Neural progenitor cell (in vitro differentiated cells): ENCODE measurements around the gene MYRIP. TPM values are rescaled to one million over a fixed set of nuclear protein-coding genes. Genes with fewer than 3 reads are reported as not detected.
"Not testable (repeated sequence)": the region's sequence is repeated elsewhere in the genome, so short reads cannot be mapped to it uniquely, and the experiment has no call there.

ENCODE experiments used
- DNase-seq: peaks from one replicate; pipeline ENCODE4 v3.0.0-alpha.2; 2016; ENCODE audit warnings: low spot score
- H2AFZ ChIP-seq: fragments of 200-600 bp; sonication (generic); replicated peaks from 2 replicates; pipeline ENCODE4 v1.6.1; 2016; ENCODE audit warnings: antibody characterized with exemption
- H3F3A ChIP-seq: fragments of 200-600 bp; sonication (generic); 2 replicates; pipeline ENCODE4 v1.6.1; 2016; ENCODE audit warnings: antibody characterized with exemption, low read depth
- H3K27ac ChIP-seq: fragments of 200-600 bp; sonication (generic); 2 replicates; pipeline ENCODE4 v1.5.1; 2016; ENCODE audit warnings: mild to moderate bottlenecking
- H3K27me3 ChIP-seq: fragments of 200-600 bp; sonication (generic); 2 replicates; pipeline ENCODE4 v1.6.1; 2016; ENCODE audit warnings: mild to moderate bottlenecking, moderate library complexity
- H3K36me3 ChIP-seq: fragments of 200-600 bp; sonication (generic); 2 replicates; pipeline ENCODE4 v1.5.1; 2016
- H3K4me1 ChIP-seq: fragments of 200-600 bp; sonication (generic); 2 replicates; pipeline ENCODE4 v1.6.1; 2016; ENCODE audit warnings: mixed run types
- H3K4me2 ChIP-seq: fragments of 200-600 bp; sonication (generic); 2 replicates; pipeline ENCODE4 v1.6.1; 2016
- H3K4me3 ChIP-seq: fragments of 200-600 bp; sonication (generic); 2 replicates; pipeline ENCODE4 v1.5.1; 2016
- H3K79me2 ChIP-seq: fragments of 200-600 bp; sonication (generic); 2 replicates; pipeline ENCODE4 v1.6.1; 2016; ENCODE audit warnings: low read depth
- H3K9ac ChIP-seq: fragments of 200-600 bp; sonication (generic); 2 replicates; pipeline ENCODE4 v1.6.1; 2016
- H3K9me3 ChIP-seq: fragments of 200-600 bp; sonication (generic); 2 replicates; pipeline ENCODE4 v1.5.1; 2016; ENCODE audit warnings: low read depth
- H4K20me1 ChIP-seq: fragments of 200-600 bp; sonication (generic); 2 replicates; pipeline ENCODE4 v1.6.1; 2016; ENCODE audit warnings: low read depth
- H3K27ac Mint-ChIP-seq: 3 replicates; pipeline ENCODE4 v1.8.0; 2021; ENCODE audit warnings: mixed read lengths
- H3K27me3 Mint-ChIP-seq: 2 replicates; pipeline ENCODE4 v1.8.0; 2022; ENCODE audit warnings: low read depth, mild to moderate bottlenecking, inconsistent platforms, moderate library complexity, mixed read lengths; ENCODE audit not compliant: insufficient read depth
- H3K36me3 Mint-ChIP-seq: 3 replicates; pipeline ENCODE4 v1.8.0; 2021; ENCODE audit warnings: mixed read lengths
- H3K4me1 Mint-ChIP-seq: 3 replicates; pipeline ENCODE4 v1.8.0; 2021; ENCODE audit warnings: mixed read lengths
- H3K4me3 Mint-ChIP-seq: 3 replicates; pipeline ENCODE4 v1.8.0; 2021; ENCODE audit warnings: mild to moderate bottlenecking, moderate library complexity, mixed read lengths
- H3K9me3 Mint-ChIP-seq: 3 replicates; pipeline ENCODE4 v1.8.0; 2020; ENCODE audit warnings: mixed read lengths
- EZH2 ChIP-seq: fragments of 200-600 bp; sonication (generic); IDR thresholded peaks from 2 replicates; pipeline ENCODE4 v1.6.1; 2017; ENCODE audit warnings: antibody characterized with exemption, mild to moderate bottlenecking, moderate library complexity
- EZH2phosphoT487 ChIP-seq: fragments of 200-600 bp; sonication (generic); IDR thresholded peaks from 2 replicates; pipeline ENCODE4 v1.6.1; 2017; ENCODE audit warnings: antibody characterized with exemption
- total RNA-seq: library from RNA; depleted of rRNA; stranded (reverse); fragments of >200 nt; gene quantifications from 2 replicates; pipeline ENCODE4 v1.2.3, GENCODE V29; 2015; ENCODE audit warnings: low replicate concordance
- TF ChIP-seq, protein P1 (sequence below): fragments of 200-600 bp; sonication (generic); IDR thresholded peaks from 2 replicates; pipeline ENCODE4 v1.5.1; 2017; ENCODE audit warnings: antibody characterized with exemption, mild to moderate bottlenecking

MYRIP gene
- total RNA-seq, 1 donor from 2014 or later = 0.62 TPM

GRCh38 chr3:39814007-39814406 is 4.6 kb downstream of the MYRIP start:
- Histone ChIP-seq H2AFZ (no peak overlapping the region), H4K20me1 (peaks cover 9% of the 10 kb centered on the region), H3K79me2 (no peaks in the 10 kb centered on the region), H3K9ac (no peak overlapping the region), H3F3A (peaks cover 18% of the 10 kb centered on the region), H3K27ac (no peak overlapping the region), H3K4me2 (no peak overlapping the region), H3K9me3 (no peaks in the 10 kb centered on the region), H3K4me3 (no peak overlapping the region), H3K4me1 (peaks cover 9% of the 10 kb centered on the region), H3K36me3 (no peaks in the 10 kb centered on the region), H3K27me3 (peaks cover 38% of the 10 kb centered on the region)
- Mint-ChIP-seq H3K27ac (no peak overlapping the region), H3K36me3 (no peaks in the 10 kb centered on the region), H3K4me1 (peaks cover 11% of the 10 kb centered on the region), H3K27me3 (peaks cover 29% of the 10 kb centered on the region), H3K9me3 (no peaks in the 10 kb centered on the region), H3K4me3 (no peak overlapping the region)
- no peak for TF ChIP-seq EZH2
- no peak for TF ChIP-seq EZH2phosphoT487
- TF ChIP-seq, protein P1, sequence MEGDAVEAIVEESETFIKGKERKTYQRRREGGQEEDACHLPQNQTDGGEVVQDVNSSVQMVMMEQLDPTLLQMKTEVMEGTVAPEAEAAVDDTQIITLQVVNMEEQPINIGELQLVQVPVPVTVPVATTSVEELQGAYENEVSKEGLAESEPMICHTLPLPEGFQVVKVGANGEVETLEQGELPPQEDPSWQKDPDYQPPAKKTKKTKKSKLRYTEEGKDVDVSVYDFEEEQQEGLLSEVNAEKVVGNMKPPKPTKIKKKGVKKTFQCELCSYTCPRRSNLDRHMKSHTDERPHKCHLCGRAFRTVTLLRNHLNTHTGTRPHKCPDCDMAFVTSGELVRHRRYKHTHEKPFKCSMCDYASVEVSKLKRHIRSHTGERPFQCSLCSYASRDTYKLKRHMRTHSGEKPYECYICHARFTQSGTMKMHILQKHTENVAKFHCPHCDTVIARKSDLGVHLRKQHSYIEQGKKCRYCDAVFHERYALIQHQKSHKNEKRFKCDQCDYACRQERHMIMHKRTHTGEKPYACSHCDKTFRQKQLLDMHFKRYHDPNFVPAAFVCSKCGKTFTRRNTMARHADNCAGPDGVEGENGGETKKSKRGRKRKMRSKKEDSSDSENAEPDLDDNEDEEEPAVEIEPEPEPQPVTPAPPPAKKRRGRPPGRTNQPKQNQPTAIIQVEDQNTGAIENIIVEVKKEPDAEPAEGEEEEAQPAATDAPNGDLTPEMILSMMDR = no peak
- DNase-seq = no peak

- peaks cover 2% of the 10 kb centered on the region for H3K9me3 Mint-ChIP-seq
- Histone ChIP-seq H3F3A (no peaks in the 10 kb centered on the region), H3K4me2 (no peak overlapping the region), H3K79me2 (no peaks in the 10 kb centered on the region), H3K36me3 (no peaks in the 10 kb centered on the region), H3K27me3 (no peaks in the 10 kb centered on the region), H3K4me1 (no peaks in the 10 kb centered on the region), H3K9me3 (no peaks in the 10 kb centered on the region), H2AFZ (no peak overlapping the region), H3K9ac (no peak overlapping the region), H4K20me1 (no peaks in the 10 kb centered on the region), H3K27ac (no peak overlapping the region), H3K4me3 (no peak overlapping the region)
- no peak for TF ChIP-seq EZH2
- TF ChIP-seq, protein P1 = no peak
- TF ChIP-seq EZH2phosphoT487 = no peak
- H3K27me3 Mint-ChIP-seq = no peaks in the 10 kb centered on the region
- no peak overlapping the region for H3K27ac Mint-ChIP-seq
- DNase-seq = no peak
- H3K36me3 Mint-ChIP-seq = no peaks in the 10 kb centered on the region
- H3K4me1 Mint-ChIP-seq = no peaks in the 10 kb centered on the region
- H3K4me3 Mint-ChIP-seq = no peak overlapping the region
Measured at GRCh38 chr3:39819899-39820298, 10.5 kb downstream of the MYRIP start.

GRCh38 chr3:39833764-39834163 is 24.4 kb downstream of the MYRIP start:
- H3K36me3 Mint-ChIP-seq, H3K36me3 ChIP-seq, H3K4me3 ChIP-seq, H4K20me1 ChIP-seq, DNase-seq, H3K4me3 Mint-ChIP-seq, H3K27ac ChIP-seq, H3K4me1 Mint-ChIP-seq, H2AFZ ChIP-seq, H3K9ac ChIP-seq, H3K27ac Mint-ChIP-seq, H3K27me3 ChIP-seq, H3K4me2 ChIP-seq, H3K27me3 Mint-ChIP-seq, H3K9me3 ChIP-seq, H3K9me3 Mint-ChIP-seq, H3K4me1 ChIP-seq, H3F3A ChIP-seq, H3K79me2 ChIP-seq: not testable (repeated sequence)

- H3K27me3 Mint-ChIP-seq = no peaks in the 10 kb centered on the region
- no peaks in the 10 kb centered on the region for H3K36me3 Mint-ChIP-seq
- no peaks in the 10 kb centered on the region for H3K4me1 Mint-ChIP-seq
- Histone ChIP-seq H3K9ac (no peak overlapping the region), H3K79me2 (no peaks in the 10 kb centered on the region), H3K4me3 (no peak overlapping the region), H3K4me1 (no peaks in the 10 kb centered on the region), H4K20me1 (no peaks in the 10 kb centered on the region), H3K4me2 (no peak overlapping the region), H3K36me3 (no peaks in the 10 kb centered on the region), H3F3A (no peaks in the 10 kb centered on the region), H3K27ac (no peak overlapping the region), H3K27me3 (no peaks in the 10 kb centered on the region), H2AFZ (no peak overlapping the region), H3K9me3 (no peaks in the 10 kb centered on the region)
- TF ChIP-seq, protein P1 = no peak
- no peak for TF ChIP-seq EZH2
- TF ChIP-seq EZH2phosphoT487 = no peak
- no peak for DNase-seq
- no peak overlapping the region for H3K27ac Mint-ChIP-seq
- H3K9me3 Mint-ChIP-seq = peaks cover 8% of the 10 kb centered on the region
- H3K4me3 Mint-ChIP-seq = no peak overlapping the region
Measured at GRCh38 chr3:39839484-39839883, 30.1 kb downstream of the MYRIP start.
